ENCODE data around the gene ANXA1.

ANXA1 gene

GRCh38 chr9:73215249-73215648, 63.6 kb downstream of the ANXA1 start:
- no peak for DNase-seq

- no peak for DNase-seq
Measured at GRCh38 chr9:73216100-73216499, 64.4 kb downstream of the ANXA1 start.

Measured in CD4-positive, alpha-beta T cell treated with Interleukin-21 for 1 hour (primary cell).